Thoracic aorta (tissue), 2 donors: ENCODE results near the gene PLXDC2. TPM values are rescaled to one million over a fixed set of nuclear protein-coding genes. Genes with fewer than 3 reads are reported as not detected.

Experiments
- ATAC-seq: fragments of 150-250 bp; one replicate; pipeline ENCODE4 v1.8.0; 2017; ENCODE audit warnings: low read depth; ENCODE audit not compliant: insufficient number of reproducible peaks, low FRiP score
- DNase-seq: peaks from one replicate; pipeline ENCODE4 v3.0.0-alpha.2; 2020; ENCODE audit warnings: low spot score
- H3K27ac ChIP-seq, 2 donors: fragments of 200-600 bp; sonication (generic); 1 replicate in 1 of 2; 2 replicates in 1 of 2; pipeline ENCODE4 v1.5.1; 2016; ENCODE audit warnings: mild to moderate bottlenecking in 2 of 2, moderate library complexity in 2 of 2
- H3K27me3 ChIP-seq: fragments of 200-600 bp; sonication (generic); replicated peaks from 2 replicates; pipeline ENCODE4 v1.6.0; 2016; ENCODE audit warnings: mild to moderate bottlenecking; ENCODE audit not compliant: insufficient read depth
- H3K36me3 ChIP-seq: fragments of 200-600 bp; sonication (generic); one replicate; pipeline ENCODE4 v1.5.1; 2016
- H3K4me1 ChIP-seq, 2 donors: fragments of 200-600 bp; sonication (generic); 1 replicate in 1 of 2; 2 replicates in 1 of 2; pipeline versions ENCODE4 v1.5.1 to v1.6.0; 2016; ENCODE audit warnings: low read depth in 2 of 2, mild to moderate bottlenecking in 1 of 2; ENCODE audit not compliant: control insufficient read depth in 1 of 2
- H3K4me3 ChIP-seq: fragments of 200-600 bp; sonication (generic); 2 replicates; pipeline ENCODE4 v1.5.1; 2016; ENCODE audit warnings: mild to moderate bottlenecking
- H3K9me3 ChIP-seq: fragments of 200-600 bp; sonication (generic); 2 replicates; pipeline ENCODE4 v1.5.1; 2016
- CTCF ChIP-seq: fragments of 200-600 bp; sonication (generic); IDR thresholded peaks from one replicate; pipeline ENCODE4 v1.5.1; 2019; ENCODE audit warnings: antibody characterized with exemption
- total RNA-seq, 2 donors: library from RNA; depleted of rRNA; stranded (reverse); fragments of >200 nt; gene quantifications; one replicate each; pipeline versions ENCODE4 v1.1.0 to v1.2.3, GENCODE V29; 2016

PLXDC2 gene
- total RNA-seq, 2 donors from 2014 or later = 105 to 155 TPM

- ATAC-seq = no peak
- no peak for DNase-seq
Measured at GRCh38 chr10:19891429-19891828, 75.2 kb downstream of the PLXDC2 start.

GRCh38 chr10:19892270-19892669 lies 76.0 kb downstream of the PLXDC2 start:
- TF ChIP-seq CTCF = no peak
- Histone ChIP-seq H3K27me3 (no peaks in the 10 kb centered on the region), H3K27ac (no peak overlapping the region), H3K4me3 (no peak overlapping the region), H3K36me3 (no peaks in the 10 kb centered on the region), H3K4me1 (peaks cover 24 to 40% of the 10 kb centered on the region in 2 donors), H3K9me3 (no peaks in the 10 kb centered on the region)
- ATAC-seq (no peak), DNase-seq (no peak)

More at GRCh38 chr10:19891429-19891828, 75.2 kb downstream of the PLXDC2 start:
- no peak for TF ChIP-seq CTCF
- Histone ChIP-seq H3K4me1 (peaks cover 25 to 40% of the 10 kb centered on the region in 2 donors), H3K27ac (no peak overlapping the region), H3K27me3 (no peaks in the 10 kb centered on the region), H3K36me3 (no peaks in the 10 kb centered on the region), H3K4me3 (no peak overlapping the region), H3K9me3 (no peaks in the 10 kb centered on the region)

GRCh38 chr10:19892677-19893076 lies 76.4 kb downstream of the PLXDC2 start:
- Histone ChIP-seq H3K36me3 (no peaks in the 10 kb centered on the region), H3K4me1 (peaks cover 19 to 40% of the 10 kb centered on the region in 2 donors), H3K27me3 (no peaks in the 10 kb centered on the region), H3K4me3 (no peak overlapping the region), H3K9me3 (no peaks in the 10 kb centered on the region), H3K27ac (no peak overlapping the region)
- DNase-seq (no peak), ATAC-seq (no peak)
- no peak for TF ChIP-seq CTCF

- TF ChIP-seq CTCF = no peak
- H3K27ac ChIP-seq = no peak overlapping the region
- no peaks in the 10 kb centered on the region for H3K27me3 ChIP-seq
- H3K36me3 ChIP-seq = no peaks in the 10 kb centered on the region
- no peaks in the 10 kb centered on the region for H3K9me3 ChIP-seq
- DNase-seq (no peak), ATAC-seq (no peak)
- no peak overlapping the region for H3K4me3 ChIP-seq
- H3K4me1 ChIP-seq = peaks cover 4 to 20% of the 10 kb centered on the region in 2 donors
Measured at GRCh38 chr10:19895500-19895899, 79.3 kb downstream of the PLXDC2 start.

GRCh38 chr10:19902456-19902855 lies 86.2 kb downstream of the PLXDC2 start:
- no peak for TF ChIP-seq CTCF
- DNase-seq (no peak), ATAC-seq (no peak)
- H3K27ac ChIP-seq = no peak overlapping the region
- H3K36me3 ChIP-seq = no peaks in the 10 kb centered on the region
- peaks cover 9 to 24% of the 10 kb centered on the region in 2 donors for H3K4me1 ChIP-seq
- no peak overlapping the region for H3K4me3 ChIP-seq
- H3K27me3 ChIP-seq = no peaks in the 10 kb centered on the region
- H3K9me3 ChIP-seq = no peaks in the 10 kb centered on the region
